Measurements from ENCODE around the gene SLC35A1. TPM values are rescaled to one million over a fixed set of nuclear protein-coding genes. Genes with fewer than 3 reads are reported as not detected.

Gene SLC35A1
- total and polyA plus RNA-seq, 2 of the 8 experiments (the other 6 are each of a cell fraction or from before 2014, with no cell fraction given) = 4.7 to 9.2 TPM

GRCh38 chr6:87482366-87482765, 9.6 kb downstream of the SLC35A1 start (continued):
- no peak for TF ChIP-seq CHD7 (IDR thresholded peaks at IDR 0.05; ENCODE audit: insufficient replicate concordance, low read length)
- TF ChIP-seq ASH2L (IDR thresholded peaks at IDR 0.05; ENCODE audit: low read length) = no peak
- no peak for TF ChIP-seq KDM1A (IDR thresholded peaks at IDR 0.05; ENCODE audit: borderline replicate concordance, low read length)
- no peak for TF ChIP-seq ZNF274 (IDR thresholded peaks at IDR 0.05; ENCODE audit: borderline replicate concordance, extremely low read depth, low read length)
- no peak for TF ChIP-seq GABPA (IDR thresholded peaks at IDR 0.05; ENCODE audit: borderline replicate concordance, insufficient read depth, low read length)
- no peak for TF ChIP-seq POU5F1 (IDR thresholded peaks at IDR 0.05; ENCODE audit: low read depth, low read length)
- no peak for TF ChIP-seq CBX8 (IDR thresholded peaks at IDR 0.05; ENCODE audit: borderline replicate concordance, low read depth, low read length)
- TF ChIP-seq TBP (IDR thresholded peaks at IDR 0.05; ENCODE audit: low read depth, low read length) = no peak

Measured in H1 (cell line).